Body of pancreas (tissue), 4 donors: ENCODE results near the gene TBC1D4. TPM values are rescaled to one million over a fixed set of nuclear protein-coding genes. Genes with fewer than 3 reads are reported as not detected.

Source experiments
- ATAC-seq: fragments of 150-250 bp; one replicate; pipeline ENCODE4 v1.9.1; 2016
- DNase-seq, 4 donors: peaks; one replicate each; pipeline ENCODE4 v3.0.0-alpha.2; 2019
- H3K27ac ChIP-seq, 4 donors: fragments of 200-600 bp; sonication (generic); 1 replicate in 3 of 4; 2 replicates in 1 of 4; pipeline versions ENCODE4 v1.5.1 to v1.6.1; 2016 to 2019; ENCODE audit warnings: mild to moderate bottlenecking in 1 of 4, mixed read lengths in 1 of 4, moderate library complexity in 1 of 4
- H3K27me3 ChIP-seq, 2 donors: fragments of 200-600 bp; sonication (generic); one replicate each; pipeline ENCODE4 v1.6.0; 2016; ENCODE audit warnings: mild to moderate bottlenecking in 1 of 2
- H3K36me3 ChIP-seq, 2 donors: fragments of 200-600 bp; sonication (generic); replicated peaks in 1 of 2; 2 replicates each; pipeline ENCODE4 v1.5.1; 2016; ENCODE audit warnings: low read depth in 2 of 2; ENCODE audit not compliant: insufficient read depth in 1 of 2
- H3K4me1 ChIP-seq: fragments of 200-600 bp; sonication (generic); one replicate; pipeline ENCODE4 v1.6.0; 2016
- H3K4me3 ChIP-seq, 2 donors: fragments of 200-600 bp; sonication (generic); 1 replicate in 1 of 2; 2 replicates in 1 of 2; pipeline ENCODE4 v1.5.1; 2016 to 2019
- H3K9me3 ChIP-seq, 3 donors: fragments of 200-600 bp; sonication (generic); 1 replicate in 2 of 3; 2 replicates in 1 of 3; pipeline ENCODE4 v1.5.1; 2016
- POLR2A ChIP-seq, 3 donors: fragments of 450-650 bp; IDR thresholded peaks; one replicate each; pipeline ENCODE4 v1.6.1; 2016; ENCODE audit warnings: antibody characterized with exemption in 3 of 3, mild to moderate bottlenecking in 2 of 3
- WGBS, 2 donors: methylation state at CpG; one replicate each; pipeline ENCODE4 v1.1.5; 2017; 5-methylcytosine and 5-hydroxymethylcytosine counted together
- intact Hi-C: fragments of 100-400 bp; cut with DNase I; formaldehyde crosslinking; loops from one replicate; pipeline ENCODE4 v1.15.1; 2023
- total RNA-seq, 2 donors: library from RNA; depleted of rRNA; stranded (reverse); fragments of >200 nt; gene quantifications; one replicate each; pipeline ENCODE4 v1.1.0, GENCODE V29; 2016
- TF ChIP-seq, protein P1 (sequence below), 7 experiments: fragments of 450-650 bp in 4 of 7; fragments of 200-600 bp in 3 of 7; sonication (generic) in 3 of 7; IDR thresholded peaks; one replicate each; pipeline ENCODE4 v1.5.1; 2016 to 2019; ENCODE audit warnings: antibody characterized with exemption in 7 of 7

Gene TBC1D4
- total RNA-seq, 2 donors from 2014 or later: 28.3 to 29.7 TPM

DNA sequence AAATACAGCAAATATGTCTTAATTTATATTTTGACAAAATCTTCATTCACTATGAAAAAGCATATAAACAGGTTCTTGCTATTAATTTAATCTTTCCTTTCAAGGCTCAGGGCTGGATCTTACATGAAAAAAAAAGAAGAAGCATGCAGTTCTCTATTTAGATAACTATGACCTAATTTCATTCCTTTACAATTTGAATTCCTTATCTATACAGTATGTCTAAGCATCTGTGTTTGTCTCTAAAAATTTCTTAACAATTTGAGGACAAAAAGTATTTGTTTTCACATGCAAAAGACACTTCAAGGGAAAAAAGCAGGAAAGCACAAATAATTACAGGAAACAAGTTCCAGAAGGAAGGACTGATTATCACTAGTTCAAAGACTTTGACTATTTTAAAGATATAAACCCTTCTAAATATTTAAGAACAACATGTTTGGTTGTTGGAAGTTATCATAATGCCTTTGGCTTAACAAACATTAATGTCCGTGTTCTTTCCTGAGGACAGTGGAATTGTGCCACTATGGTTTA lies 157.5 kb downstream of the TBC1D4 start:
- no peak for TF ChIP-seq POLR2A (IDR thresholded peaks at IDR 0.05)
- TF ChIP-seq, protein P1, sequence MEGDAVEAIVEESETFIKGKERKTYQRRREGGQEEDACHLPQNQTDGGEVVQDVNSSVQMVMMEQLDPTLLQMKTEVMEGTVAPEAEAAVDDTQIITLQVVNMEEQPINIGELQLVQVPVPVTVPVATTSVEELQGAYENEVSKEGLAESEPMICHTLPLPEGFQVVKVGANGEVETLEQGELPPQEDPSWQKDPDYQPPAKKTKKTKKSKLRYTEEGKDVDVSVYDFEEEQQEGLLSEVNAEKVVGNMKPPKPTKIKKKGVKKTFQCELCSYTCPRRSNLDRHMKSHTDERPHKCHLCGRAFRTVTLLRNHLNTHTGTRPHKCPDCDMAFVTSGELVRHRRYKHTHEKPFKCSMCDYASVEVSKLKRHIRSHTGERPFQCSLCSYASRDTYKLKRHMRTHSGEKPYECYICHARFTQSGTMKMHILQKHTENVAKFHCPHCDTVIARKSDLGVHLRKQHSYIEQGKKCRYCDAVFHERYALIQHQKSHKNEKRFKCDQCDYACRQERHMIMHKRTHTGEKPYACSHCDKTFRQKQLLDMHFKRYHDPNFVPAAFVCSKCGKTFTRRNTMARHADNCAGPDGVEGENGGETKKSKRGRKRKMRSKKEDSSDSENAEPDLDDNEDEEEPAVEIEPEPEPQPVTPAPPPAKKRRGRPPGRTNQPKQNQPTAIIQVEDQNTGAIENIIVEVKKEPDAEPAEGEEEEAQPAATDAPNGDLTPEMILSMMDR (IDR thresholded peaks at IDR 0.05): no peak
- Histone ChIP-seq H3K27ac (no peak overlapping the region), H3K4me3 (no peak overlapping the region), H3K36me3 (no peaks in the 10 kb centered on the region), H3K27me3 (no peaks in the 10 kb centered on the region), H3K4me1 (no peaks in the 10 kb centered on the region), H3K9me3 (no peaks in the 10 kb centered on the region)
- WGBS, 2 donors: 34 to 49% methylated on average over 1 of the region's 1 CpG
- DNase-seq: no peak
- ATAC-seq: no peak
- intact Hi-C loops: no loop called here

DNA sequence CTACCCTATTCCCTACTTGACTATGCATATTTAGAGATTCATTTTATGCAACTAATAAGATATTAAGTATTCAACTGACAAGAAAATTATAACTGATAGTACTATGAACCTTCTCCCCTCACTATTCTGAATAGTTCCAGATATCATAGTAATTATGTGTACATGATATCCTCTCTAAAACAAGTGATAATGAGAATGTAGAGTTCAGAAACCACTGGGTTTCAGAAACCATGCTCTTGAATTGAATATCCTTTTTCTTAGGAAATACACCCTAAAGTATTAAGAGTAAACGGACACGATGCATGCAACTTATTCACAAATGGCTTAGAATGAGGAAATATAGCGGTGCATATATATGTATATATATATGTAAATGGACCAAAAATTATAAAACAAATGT lies 160.9 kb downstream of the TBC1D4 start:
- Histone ChIP-seq H3K4me3 (no peak overlapping the region), H3K36me3 (no peaks in the 10 kb centered on the region), H3K4me1 (no peaks in the 10 kb centered on the region), H3K9me3 (no peaks in the 10 kb centered on the region), H3K27ac (no peak overlapping the region), H3K27me3 (no peaks in the 10 kb centered on the region)
- no peak for ATAC-seq
- DNase-seq: no peak
- intact Hi-C loops: no loop called here
- TF ChIP-seq, protein P1 (IDR thresholded peaks at IDR 0.05): no peak
- no peak for TF ChIP-seq POLR2A (IDR thresholded peaks at IDR 0.05)
- WGBS, 2 donors: 95 to 99% methylated on average over 3 of the region's 3 CpGs

DNA sequence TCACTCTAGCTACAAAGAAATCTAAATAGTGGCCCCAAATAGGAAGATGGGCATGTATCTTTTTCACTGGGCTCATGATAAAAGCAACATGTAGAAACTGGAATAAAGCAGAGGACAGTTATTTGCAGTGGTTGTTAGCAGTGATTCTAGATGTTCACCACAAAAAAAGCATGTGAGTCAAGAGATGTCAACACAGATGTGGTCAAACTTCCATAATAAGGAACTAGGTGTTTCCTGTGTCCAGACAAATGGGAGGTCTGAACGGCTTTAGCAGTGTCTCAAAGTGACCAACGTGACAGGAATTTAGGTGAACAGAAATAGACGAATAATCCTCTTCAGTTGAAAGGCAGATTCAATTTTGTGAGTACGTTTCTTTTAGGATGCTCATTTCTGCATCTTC lies 162.7 kb downstream of the TBC1D4 start:
- no peak overlapping the region for H3K4me3 ChIP-seq
- no peaks in the 10 kb centered on the region for H3K36me3 ChIP-seq
- H3K9me3 ChIP-seq: no peaks in the 10 kb centered on the region
- intact Hi-C loops: no loop called here
- TF ChIP-seq, protein P1 (IDR thresholded peaks at IDR 0.05): no peak
- no peak for TF ChIP-seq POLR2A (IDR thresholded peaks at IDR 0.05)
- H3K4me1 ChIP-seq: no peaks in the 10 kb centered on the region
- H3K27me3 ChIP-seq: no peaks in the 10 kb centered on the region
- no peak for DNase-seq
- WGBS, 2 donors: 68 to 86% methylated on average over 4 of the region's 4 CpGs
- H3K27ac ChIP-seq: no peak overlapping the region
- ATAC-seq: no peak

DNA sequence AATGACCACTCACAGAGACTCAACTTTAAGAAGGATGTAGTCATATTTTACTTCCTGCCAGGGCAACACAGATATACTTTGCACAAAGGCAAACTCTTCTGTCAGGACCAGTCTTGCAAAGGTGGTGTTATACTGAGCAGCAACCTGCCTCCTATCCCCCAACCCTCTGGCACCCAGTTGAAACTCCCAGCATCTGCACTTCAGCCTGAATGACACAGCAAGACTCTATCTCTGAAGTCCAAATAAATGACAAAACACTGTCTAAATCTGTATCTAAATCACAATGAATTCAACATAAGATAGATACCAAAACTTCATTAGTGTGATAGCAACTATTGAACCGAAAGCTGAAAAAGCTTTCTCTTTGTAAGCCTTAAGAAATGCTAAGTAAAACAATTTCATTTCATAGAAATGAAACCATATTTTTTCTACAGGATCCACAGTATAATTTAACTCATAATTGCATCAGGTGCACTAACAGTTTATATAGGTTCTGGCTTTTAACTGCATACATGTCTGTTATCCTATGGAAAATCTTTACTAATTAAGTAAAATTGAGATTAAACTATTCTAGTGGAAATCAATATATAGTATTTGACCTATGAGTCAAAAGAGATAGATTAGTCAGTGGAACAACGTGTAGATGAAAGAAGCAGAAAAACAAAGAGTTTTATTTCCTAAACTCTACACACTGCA lies 163.7 kb downstream of the TBC1D4 start:
- TF ChIP-seq POLR2A (IDR thresholded peaks at IDR 0.05): no peak
- TF ChIP-seq, protein P1 (IDR thresholded peaks at IDR 0.05): no peak
- 64 to 75% methylated on average over 2 of the region's 2 CpGs for WGBS, 2 donors
- Histone ChIP-seq H3K9me3 (no peaks in the 10 kb centered on the region), H3K4me3 (no peak overlapping the region), H3K27me3 (no peaks in the 10 kb centered on the region), H3K27ac (no peak overlapping the region), H3K36me3 (no peaks in the 10 kb centered on the region), H3K4me1 (no peaks in the 10 kb centered on the region)
- intact Hi-C loops: no loop called here
- ATAC-seq (no peak), DNase-seq (no peak)

DNA sequence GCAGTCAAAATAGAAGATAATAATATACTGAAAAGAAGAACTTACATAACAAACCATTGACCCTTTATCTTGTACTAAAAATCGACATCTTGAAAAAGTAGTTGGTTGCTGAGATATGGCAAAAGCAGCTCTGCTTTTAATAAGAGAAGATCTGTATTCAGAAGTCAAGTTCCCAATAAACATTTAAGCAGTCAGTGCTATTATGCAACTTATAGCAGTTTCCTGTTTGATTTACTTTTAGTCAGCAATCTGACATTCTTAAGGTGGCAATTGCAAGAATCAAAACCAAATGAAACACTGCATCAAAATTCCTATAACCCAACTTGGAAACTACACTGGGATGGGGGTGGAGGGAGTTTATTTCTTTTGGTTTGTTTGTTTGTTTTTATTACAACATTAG lies 165.5 kb downstream of the TBC1D4 start:
- H3K27me3 ChIP-seq: no peaks in the 10 kb centered on the region
- no peak overlapping the region for H3K4me3 ChIP-seq
- 34 to 41% methylated on average over 1 of the region's 1 CpG for WGBS, 2 donors
- no peak overlapping the region for H3K27ac ChIP-seq
- no peaks in the 10 kb centered on the region for H3K9me3 ChIP-seq
- DNase-seq (no peak), ATAC-seq (no peak)
- TF ChIP-seq POLR2A (IDR thresholded peaks at IDR 0.05): no peak
- TF ChIP-seq, protein P1 (IDR thresholded peaks at IDR 0.05): no peak
- peaks cover 0 to 2% of the 10 kb centered on the region in 2 donors for H3K36me3 ChIP-seq
- intact Hi-C loops: no loop called here
- no peaks in the 10 kb centered on the region for H3K4me1 ChIP-seq
